Neutrophil (primary cell): ENCODE measurements around the gene MTARC1.

Source experiments
- H3K27ac ChIP-seq: fragments of 200-600 bp; sonication (generic); 2 replicates; pipeline ENCODE4 v1.5.1; 2016; ENCODE audit warnings: mild to moderate bottlenecking, moderate library complexity
- H3K27me3 ChIP-seq: fragments of 200-600 bp; sonication (generic); 2 replicates; pipeline ENCODE4 v1.6.0; 2016; ENCODE audit warnings: mild to moderate bottlenecking
- H3K36me3 ChIP-seq: fragments of 200-600 bp; sonication (generic); 2 replicates; pipeline ENCODE4 v1.5.1; 2017
- H3K4me1 ChIP-seq, 2 experiments: fragments of 200-600 bp in 1 of 2; sonication (generic) in 1 of 2; 1 replicate in 1 of 2; 2 replicates in 1 of 2; pipeline versions ENCODE4 v1.5.1 to v1.6.1; 2013 to 2016; ENCODE audit warnings: low read depth in 1 of 2, low read length in 1 of 2, mild to moderate bottlenecking in 1 of 2, moderate library complexity in 1 of 2; ENCODE audit not compliant: control insufficient read depth in 1 of 2, insufficient read depth in 1 of 2
- H3K4me3 ChIP-seq, 2 experiments: fragments of 200-600 bp in 1 of 2; sonication (generic) in 1 of 2; 1 replicate in 1 of 2; 2 replicates in 1 of 2; pipeline ENCODE4 v1.5.1; 2013 to 2016; ENCODE audit warnings: low read depth in 1 of 2, low read length in 1 of 2, mild to moderate bottlenecking in 1 of 2, moderate library complexity in 1 of 2
- H3K9me3 ChIP-seq: fragments of 200-600 bp; sonication (generic); 2 replicates; pipeline ENCODE4 v1.5.1; 2016
- CTCF ChIP-seq: fragments of 200-600 bp; sonication (generic); IDR thresholded peaks from 2 replicates; pipeline ENCODE4 v1.5.1; 2016; ENCODE audit warnings: antibody characterized with exemption

MTARC1 gene

GRCh38 chr1:220783453-220783852, 3.3 kb upstream of the MTARC1 start:
- H3K9me3 ChIP-seq = no peaks in the 10 kb centered on the region
- no peak overlapping the region for H3K27ac ChIP-seq
- no peak overlapping the region for H3K4me3 ChIP-seq
- peaks cover 53 to 57% of the 10 kb centered on the region in 2 experiments for H3K4me1 ChIP-seq
- no peaks in the 10 kb centered on the region for H3K36me3 ChIP-seq
- no peak for TF ChIP-seq CTCF
- no peaks in the 10 kb centered on the region for H3K27me3 ChIP-seq

GRCh38 chr1:220784751-220785150, 2.0 kb upstream of the MTARC1 start:
- Histone ChIP-seq H3K4me1 (peaks cover 53 to 57% of the 10 kb centered on the region in 2 experiments), H3K4me3 (no peak overlapping the region), H3K9me3 (no peaks in the 10 kb centered on the region), H3K27me3 (no peaks in the 10 kb centered on the region), H3K36me3 (no peaks in the 10 kb centered on the region), H3K27ac (peak overlapping the region; percentile 83)
- TF ChIP-seq CTCF = no peak

- Histone ChIP-seq H3K9me3 (no peaks in the 10 kb centered on the region), H3K36me3 (no peaks in the 10 kb centered on the region), H3K4me1 (peaks cover 54 to 57% of the 10 kb centered on the region in 2 experiments), H3K27ac (peak overlapping the region; percentile 83), H3K27me3 (no peaks in the 10 kb centered on the region), H3K4me3 (peak overlapping the region; percentile 71 to 77)
- TF ChIP-seq CTCF = no peak
These were observed 1.3 kb upstream of the MTARC1 start for GRCh38 chr1:220785166-220786056.

- Histone ChIP-seq H3K9me3 (no peaks in the 10 kb centered on the region), H3K4me1 (peaks cover 59 to 62% of the 10 kb centered on the region in 2 experiments), H3K36me3 (no peaks in the 10 kb centered on the region), H3K27me3 (no peaks in the 10 kb centered on the region), H3K4me3 (peak overlapping the region; percentile 71 to 77), H3K27ac (peak overlapping the region; percentile 83)
- no peak for TF ChIP-seq CTCF
These were observed 716 bp upstream of the MTARC1 start for GRCh38 chr1:220786057-220786336.

GRCh38 chr1:220787069-220787619, 431 bp downstream of the MTARC1 start:
- H3K9me3 ChIP-seq = no peaks in the 10 kb centered on the region
- no peak for TF ChIP-seq CTCF
- H3K27me3 ChIP-seq = no peaks in the 10 kb centered on the region
- H3K27ac ChIP-seq = peak overlapping the region; percentile 83
- no peaks in the 10 kb centered on the region for H3K36me3 ChIP-seq
- peak overlapping the region; percentile 71 to 77 for H3K4me3 ChIP-seq
- peaks cover 71 to 73% of the 10 kb centered on the region in 2 experiments for H3K4me1 ChIP-seq
